Lower leg skin (tissue), 4 donors: ENCODE data around the gene LINGO4. TPM values are rescaled to one million over a fixed set of nuclear protein-coding genes. Genes with fewer than 3 reads are reported as not detected.

ENCODE experiments used
- DNase-seq, 2 donors: peaks; one replicate each; pipeline ENCODE4 v3.0.0-alpha.2; 2019; ENCODE audit warnings: low spot score in 2 of 2
- H3K4me3 ChIP-seq: fragments of 200-600 bp; sonication (generic); 2 replicates; pipeline ENCODE4 v1.5.1; 2017; ENCODE audit warnings: mild to moderate bottlenecking, low read depth; ENCODE audit not compliant: poor library complexity, severe bottlenecking
- POLR2A ChIP-seq, 2 donors: fragments of 450-650 bp; IDR thresholded peaks; one replicate each; pipeline ENCODE4 v1.6.1; 2016 to 2017; ENCODE audit warnings: antibody characterized with exemption in 2 of 2, mild to moderate bottlenecking in 1 of 2, moderate library complexity in 1 of 2
- WGBS, 2 donors: methylation state at CpG; one replicate each; pipeline ENCODE4 v1.1.5; 2018; 5-methylcytosine and 5-hydroxymethylcytosine counted together
- intact Hi-C: fragments of 100-400 bp; cut with DNase I; formaldehyde crosslinking; loops from one replicate; pipeline ENCODE4 v1.15.0; 2023; ENCODE audit warnings: low total_unique reads
- total RNA-seq, 4 donors: library from RNA; depleted of rRNA; stranded (reverse); fragments of >200 nt; gene quantifications; one replicate each; pipeline ENCODE4 v1.1.0, GENCODE V29; 2016
- TF ChIP-seq, protein P1 (sequence below), 3 donors: fragments of 450-650 bp; IDR thresholded peaks; one replicate each; pipeline ENCODE4 v1.5.1; 2016; ENCODE audit warnings: antibody characterized with exemption in 3 of 3, mild to moderate bottlenecking in 3 of 3, moderate library complexity in 2 of 3

The LINGO4 gene
- total RNA-seq, 4 donors from 2014 or later: 0.17 to 0.36 (median 0.34) TPM; not detected in 1

- 86 to 89% methylated on average over 7 to 12 of the region's 12 CpGs for WGBS, 2 donors
- no peak overlapping the region for H3K4me3 ChIP-seq
- TF ChIP-seq, protein P1, sequence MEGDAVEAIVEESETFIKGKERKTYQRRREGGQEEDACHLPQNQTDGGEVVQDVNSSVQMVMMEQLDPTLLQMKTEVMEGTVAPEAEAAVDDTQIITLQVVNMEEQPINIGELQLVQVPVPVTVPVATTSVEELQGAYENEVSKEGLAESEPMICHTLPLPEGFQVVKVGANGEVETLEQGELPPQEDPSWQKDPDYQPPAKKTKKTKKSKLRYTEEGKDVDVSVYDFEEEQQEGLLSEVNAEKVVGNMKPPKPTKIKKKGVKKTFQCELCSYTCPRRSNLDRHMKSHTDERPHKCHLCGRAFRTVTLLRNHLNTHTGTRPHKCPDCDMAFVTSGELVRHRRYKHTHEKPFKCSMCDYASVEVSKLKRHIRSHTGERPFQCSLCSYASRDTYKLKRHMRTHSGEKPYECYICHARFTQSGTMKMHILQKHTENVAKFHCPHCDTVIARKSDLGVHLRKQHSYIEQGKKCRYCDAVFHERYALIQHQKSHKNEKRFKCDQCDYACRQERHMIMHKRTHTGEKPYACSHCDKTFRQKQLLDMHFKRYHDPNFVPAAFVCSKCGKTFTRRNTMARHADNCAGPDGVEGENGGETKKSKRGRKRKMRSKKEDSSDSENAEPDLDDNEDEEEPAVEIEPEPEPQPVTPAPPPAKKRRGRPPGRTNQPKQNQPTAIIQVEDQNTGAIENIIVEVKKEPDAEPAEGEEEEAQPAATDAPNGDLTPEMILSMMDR (IDR thresholded peaks at IDR 0.05): no peak
- TF ChIP-seq POLR2A (IDR thresholded peaks at IDR 0.05): no peak
- intact Hi-C loops: no loop called here
- no peak for DNase-seq
Measured at GRCh38 chr1:151813271-151813977, 8.2 kb upstream of the LINGO4 start.

DNA sequence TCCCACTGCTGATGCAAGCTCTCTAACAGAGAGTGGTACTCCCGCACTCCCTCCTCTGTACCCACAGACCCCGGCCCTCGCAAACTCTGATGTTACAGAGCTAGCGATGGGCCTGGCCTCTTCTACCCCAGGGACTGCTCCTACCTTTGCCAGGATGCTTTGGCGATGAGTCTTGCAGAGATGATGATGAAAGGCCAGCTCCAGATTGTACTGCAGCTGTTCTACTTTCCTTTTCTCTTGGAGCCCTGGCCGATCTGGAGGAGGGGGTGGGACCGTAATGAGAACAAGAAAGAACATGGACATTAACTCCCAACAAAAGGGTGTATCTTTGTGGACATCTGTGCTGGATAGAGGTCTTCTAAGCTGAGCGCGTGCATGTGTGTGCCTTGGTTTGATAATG is 6.0 kb upstream of the LINGO4 start:
- H3K4me3 ChIP-seq: no peak overlapping the region
- intact Hi-C loops: no loop called here
- WGBS, 2 donors: 83 to 85% methylated on average over 9 of the region's 9 CpGs
- no peak for DNase-seq
- TF ChIP-seq, protein P1 (IDR thresholded peaks at IDR 0.05): no peak
- TF ChIP-seq POLR2A (IDR thresholded peaks at IDR 0.05): no peak

DNA sequence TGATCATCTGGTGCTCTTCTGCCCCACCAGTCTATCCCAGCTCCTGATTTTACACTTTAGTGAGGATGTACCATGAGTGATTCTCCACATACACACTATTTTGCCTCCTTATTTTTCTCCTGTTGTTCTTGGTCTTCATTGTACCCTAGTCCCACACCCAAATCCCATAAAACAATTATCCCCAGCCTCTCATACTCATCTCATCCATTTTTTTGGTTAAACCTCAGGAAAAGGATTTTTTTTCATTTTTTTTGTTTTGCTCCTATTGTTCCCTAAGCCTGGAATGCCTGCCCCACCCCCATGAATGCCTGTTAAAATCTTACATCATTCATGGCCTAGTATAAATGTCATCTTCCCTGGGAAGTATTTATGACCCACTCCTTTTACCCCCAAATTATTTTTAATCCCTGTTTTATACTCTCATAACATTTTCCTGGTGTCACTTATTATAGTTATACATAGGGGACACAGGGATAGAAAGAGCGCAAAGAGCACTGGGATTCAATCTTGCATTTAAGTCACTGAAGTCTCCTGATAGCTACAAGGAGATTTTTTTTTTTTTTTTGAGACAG is 4.9 kb upstream of the LINGO4 start:
- intact Hi-C loops: no loop called here
- WGBS, 2 donors: 98 to 100% methylated on average over 1 of the region's 1 CpG
- peak in 1 of 2 donors; percentile 14 for DNase-seq
- TF ChIP-seq POLR2A (IDR thresholded peaks at IDR 0.05): no peak
- TF ChIP-seq, protein P1 (IDR thresholded peaks at IDR 0.05): no peak
- H3K4me3 ChIP-seq: no peak overlapping the region

DNA sequence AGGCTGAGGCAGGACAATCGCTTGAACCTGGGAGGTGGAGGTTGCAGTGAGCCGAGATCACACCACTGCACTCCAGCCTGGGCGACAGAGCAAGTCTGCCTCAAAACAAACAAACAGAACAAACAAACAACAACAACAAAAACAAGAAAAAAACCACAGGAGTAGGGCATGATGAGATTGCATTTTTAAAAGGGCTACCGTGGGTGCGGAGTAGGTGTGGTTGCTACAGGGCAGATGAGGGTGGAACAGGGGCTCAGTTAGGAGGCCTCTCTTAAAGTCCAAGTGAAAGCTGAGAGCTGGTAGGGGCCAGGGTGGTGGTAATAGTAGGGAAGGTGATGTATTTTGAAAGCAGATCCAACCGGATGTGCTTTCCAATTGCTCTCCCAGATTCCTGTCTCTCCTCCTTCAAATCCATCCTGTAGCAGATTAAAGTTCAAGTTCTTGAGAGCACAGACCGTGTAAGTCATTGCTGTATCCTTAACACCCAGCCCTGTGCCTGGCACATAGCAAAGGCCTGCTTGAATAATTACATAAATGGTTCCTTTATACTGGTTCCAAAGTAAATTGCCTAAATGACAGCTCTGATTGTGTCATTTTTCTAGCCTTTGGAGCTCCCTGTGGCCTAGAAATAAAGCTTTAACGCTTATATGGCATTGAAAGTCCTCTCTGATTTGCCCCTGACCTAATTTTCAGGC is 4.2 kb upstream of the LINGO4 start:
- intact Hi-C loops: no loop called here
- WGBS, 2 donors: 60 to 70% methylated on average over 8 of the region's 8 CpGs
- peak in 1 of 2 donors; percentile 37 for DNase-seq
- no peak overlapping the region for H3K4me3 ChIP-seq
- no peak for TF ChIP-seq POLR2A (IDR thresholded peaks at IDR 0.05)
- TF ChIP-seq, protein P1 (IDR thresholded peaks at IDR 0.05): no peak

GRCh38 chr1:151807766-151808165 is 2.5 kb upstream of the LINGO4 start:
- no peak overlapping the region for H3K4me3 ChIP-seq
- TF ChIP-seq POLR2A (IDR thresholded peaks at IDR 0.05): no peak
- TF ChIP-seq, protein P1 (IDR thresholded peaks at IDR 0.05): no peak
- intact Hi-C loops: no loop called here
- 57 to 79% methylated on average over 1 of the region's 1 CpG for WGBS, 2 donors
- DNase-seq: no peak
